HG03103 (cell line): ENCODE results near the gene ABCA7.
A peak's percentile ranks its signal among the peaks of the same experiment; 100 is the strongest.

ENCODE experiments used
- ATAC-seq: cut with Tn5 transposase; IDR thresholded peaks from one replicate; pipeline ENCODE4 v1.9.1; 2021; ENCODE audit warnings: low read depth; ENCODE audit not compliant: unreplicated experiment

Gene ABCA7

DNA sequence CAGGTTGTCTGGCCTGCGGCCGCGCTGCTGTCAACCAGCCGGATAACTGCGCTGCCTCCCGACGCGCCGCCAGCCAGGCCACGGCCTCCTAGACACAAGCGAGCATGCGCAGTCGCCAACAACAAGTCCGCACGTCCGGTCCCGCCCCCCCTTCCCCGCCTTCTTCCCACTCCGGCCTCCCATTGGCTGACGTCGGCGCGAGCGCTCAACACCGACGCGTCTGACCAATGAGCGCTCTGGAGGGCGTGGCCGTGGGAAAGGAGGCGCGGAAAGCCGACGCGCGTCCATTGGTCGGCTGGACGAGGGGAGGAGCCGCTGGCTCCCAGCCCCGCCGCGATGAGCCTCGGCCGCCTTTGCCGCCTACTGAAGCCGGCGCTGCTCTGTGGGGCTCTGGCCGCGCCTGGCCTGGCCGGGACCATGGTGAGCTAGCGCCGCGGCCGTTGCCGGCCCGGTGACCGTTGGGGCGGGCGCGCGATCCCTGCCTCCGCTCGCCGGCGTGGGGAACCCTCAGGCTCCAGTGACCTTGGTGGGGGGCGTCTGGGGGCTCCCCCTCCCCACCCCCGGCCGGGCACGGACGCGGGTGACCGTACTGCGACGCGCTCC is 63.9 kb downstream of the ABCA7 start, which contains the start of gene GPX4:
Gene GPX4, plus strand, starts transcription at position 287 of the 603 bp plus-strand sequence. Its CDS starts 50 bp downstream, at position 337.
- ATAC-seq, result peak; percentile 65

DNA sequence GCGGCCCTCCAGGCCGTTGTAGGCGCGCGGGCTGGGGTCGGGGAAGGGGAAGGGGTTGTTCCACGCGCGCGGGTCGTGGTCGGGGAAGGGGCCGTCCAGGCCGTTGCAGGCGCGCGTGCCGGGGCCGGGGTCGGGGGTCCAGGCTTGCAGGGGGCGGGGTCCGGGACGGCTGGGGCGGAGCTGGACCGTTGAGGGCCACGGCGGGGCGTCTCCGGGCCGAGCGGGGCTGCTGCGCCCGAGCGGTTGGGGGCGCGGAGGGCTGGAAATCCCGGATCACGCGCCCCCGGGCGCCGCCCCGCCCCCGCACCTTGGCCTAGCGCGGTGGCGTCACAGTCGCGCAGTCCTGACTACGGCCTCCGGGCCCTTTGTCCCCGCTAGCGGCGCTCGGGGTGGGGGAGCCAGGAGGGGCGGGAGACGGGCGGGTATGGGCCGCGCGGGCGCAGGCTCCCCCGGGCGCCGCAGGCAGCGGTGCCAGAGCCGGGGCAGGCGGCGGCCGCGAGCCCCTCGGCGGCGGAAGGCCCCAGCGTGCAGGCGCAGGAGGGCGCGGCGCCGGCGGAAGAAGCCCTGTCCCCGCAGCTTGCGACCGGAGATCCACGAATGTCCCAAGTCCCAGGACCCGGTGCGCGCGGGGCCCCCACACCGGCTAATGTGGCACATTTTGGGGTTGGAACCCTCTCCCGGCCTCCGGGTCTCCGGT is 64.6 kb downstream of the ABCA7 start:
- peak; percentile 24 for ATAC-seq

DNA sequence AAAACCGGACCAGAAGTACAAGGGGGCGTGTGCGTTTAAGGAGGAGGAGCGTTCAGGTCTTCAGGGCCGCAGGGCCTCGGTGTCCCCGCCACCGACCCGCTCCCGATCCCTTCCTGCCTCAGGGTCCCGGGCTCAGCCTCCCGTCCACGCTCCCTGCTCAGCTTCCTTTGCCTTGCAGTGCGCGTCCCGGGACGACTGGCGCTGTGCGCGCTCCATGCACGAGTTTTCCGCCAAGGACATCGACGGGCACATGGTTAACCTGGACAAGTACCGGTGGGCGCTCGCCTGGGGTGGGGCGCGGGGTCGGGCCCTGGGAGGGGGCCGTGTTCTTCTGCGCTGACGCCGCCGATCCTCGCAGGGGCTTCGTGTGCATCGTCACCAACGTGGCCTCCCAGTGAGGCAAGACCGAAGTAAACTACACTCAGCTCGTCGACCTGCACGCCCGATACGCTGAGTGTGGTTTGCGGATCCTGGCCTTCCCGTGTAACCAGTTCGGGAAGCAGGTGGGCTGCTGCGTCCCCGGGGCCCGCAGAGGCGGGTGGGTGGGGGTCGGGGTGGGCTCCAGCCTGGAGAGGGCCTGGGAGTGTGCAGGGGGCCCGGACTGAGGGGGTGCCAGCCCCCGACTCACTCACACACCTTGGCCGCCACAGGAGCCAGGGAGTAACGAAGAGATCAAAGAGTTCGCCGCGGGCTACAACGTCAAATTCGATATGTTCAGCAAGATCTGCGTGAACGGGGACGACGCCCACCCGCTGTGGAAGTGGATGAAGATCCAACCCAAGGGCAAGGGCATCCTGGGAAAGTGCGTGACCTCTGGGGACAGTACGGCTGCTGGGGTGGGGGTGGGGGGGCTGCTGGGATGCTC is 65.3 kb downstream of the ABCA7 start:
- no peak for ATAC-seq

DNA sequence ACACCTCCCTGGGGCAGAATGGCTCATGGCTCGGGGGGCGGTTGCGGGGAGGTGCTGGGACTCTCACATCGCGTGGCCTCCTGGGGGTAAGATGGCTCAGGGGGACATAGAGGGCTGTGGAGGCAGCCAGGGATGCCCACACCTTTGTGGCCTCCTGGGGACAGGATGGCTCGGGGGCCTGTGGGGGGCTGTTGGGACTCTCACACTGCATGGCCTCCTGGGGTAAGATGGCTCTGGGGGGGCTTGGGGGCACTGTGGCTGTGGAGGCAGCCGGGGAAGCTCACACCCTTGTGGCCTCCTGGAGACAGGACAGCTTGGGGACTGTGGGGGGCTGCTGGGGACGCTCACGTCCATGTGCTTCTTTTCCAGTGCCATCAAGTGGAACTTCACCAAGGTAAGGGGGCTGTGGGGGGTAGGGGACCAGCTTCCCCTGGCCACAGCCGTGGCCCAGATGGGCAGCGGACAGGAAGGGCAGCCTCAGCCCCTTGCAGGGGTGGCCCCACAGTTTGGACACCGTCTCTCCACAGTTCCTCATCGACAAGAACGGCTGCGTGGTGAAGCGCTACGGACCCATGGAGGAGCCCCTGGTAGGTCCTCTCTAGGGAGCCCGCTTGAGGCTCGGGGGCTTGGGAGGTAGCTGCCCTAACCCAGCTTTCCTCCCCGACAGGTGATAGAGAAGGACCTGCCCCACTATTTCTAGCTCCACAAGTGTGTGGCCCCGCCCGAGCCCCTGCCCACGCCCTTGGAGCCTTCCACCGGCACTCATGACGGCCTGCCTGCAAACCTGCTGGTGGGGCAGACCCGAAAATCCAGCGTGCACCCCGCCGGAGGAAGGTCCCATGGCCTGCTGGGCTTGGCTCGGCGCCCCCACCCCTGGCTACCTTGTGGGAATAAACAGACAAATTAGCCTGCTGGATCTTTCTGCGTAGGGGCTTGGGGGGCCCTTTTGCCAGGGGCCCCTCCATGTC is 66.2 kb downstream of the ABCA7 start:
- no peak for ATAC-seq

DNA sequence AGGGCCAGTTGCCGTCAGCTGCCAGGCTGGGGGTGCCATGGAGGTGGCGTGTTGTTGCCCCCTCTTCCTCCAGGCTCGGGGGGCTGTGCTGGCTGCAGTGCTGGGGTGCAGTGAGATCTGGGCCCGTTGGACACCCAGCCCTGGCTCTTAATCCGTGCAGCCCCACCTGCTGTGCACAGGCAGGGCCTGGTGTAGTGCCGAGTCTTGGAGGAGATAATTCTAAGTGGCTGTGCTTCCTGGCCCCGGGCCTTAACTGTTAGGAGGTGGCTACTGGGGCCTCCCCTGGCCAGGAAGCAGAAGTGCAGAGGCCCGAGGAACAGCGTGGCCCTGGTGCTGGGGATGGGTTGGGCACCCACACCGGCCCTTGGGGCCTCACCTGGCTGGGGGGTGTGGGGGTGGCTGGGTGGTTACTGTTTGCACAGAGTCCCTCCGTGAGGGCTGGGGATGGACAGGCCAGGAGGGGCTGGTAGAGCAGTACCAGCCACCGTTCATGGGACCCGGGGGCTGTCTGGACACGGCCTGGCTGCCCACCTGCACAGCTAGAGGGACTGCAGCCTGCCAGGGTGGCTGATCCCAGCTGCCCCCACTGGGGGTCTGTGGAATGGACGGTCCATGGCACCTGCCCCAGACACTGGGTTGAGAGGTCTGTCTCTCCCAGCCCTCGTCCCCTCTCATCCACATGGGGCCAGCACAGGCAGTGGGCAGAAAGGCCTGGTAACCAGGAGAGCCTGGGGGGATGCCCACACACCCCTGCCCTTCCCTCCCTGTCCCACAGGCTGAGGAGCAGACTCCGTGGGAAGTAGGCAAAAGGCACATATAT is 67.1 kb downstream of the ABCA7 start:
- no peak for ATAC-seq

DNA sequence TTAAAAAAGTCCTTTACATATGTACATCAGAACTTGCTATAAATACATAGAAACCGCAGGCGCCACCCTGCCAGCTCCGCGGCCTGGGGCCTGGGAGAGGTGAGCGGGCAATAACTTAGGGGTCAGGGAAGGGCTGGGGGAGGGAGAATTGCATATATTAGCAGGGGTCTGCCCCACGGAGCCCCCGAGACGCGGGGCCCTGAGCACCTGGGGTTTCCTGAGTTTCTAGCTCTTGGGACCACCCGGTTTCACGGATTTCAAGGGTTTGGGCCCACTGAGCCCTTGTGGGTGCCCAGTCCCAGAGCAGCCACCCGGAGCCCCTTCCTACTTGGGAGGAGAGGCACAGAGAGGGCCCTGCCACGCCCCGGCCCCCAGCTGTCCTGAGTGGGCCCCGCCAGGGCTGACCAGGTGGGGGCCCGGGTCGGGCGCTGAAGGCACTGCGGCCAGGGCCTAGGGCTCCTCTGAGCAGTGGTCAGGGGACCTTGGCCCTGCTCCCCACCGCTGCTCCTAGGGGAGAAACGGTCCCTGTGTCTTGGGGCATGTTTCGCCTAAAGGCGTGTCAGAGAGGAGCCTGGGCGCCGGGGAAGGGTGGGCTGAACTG is 67.9 kb downstream of the ABCA7 start:
- ATAC-seq, result no peak

DNA sequence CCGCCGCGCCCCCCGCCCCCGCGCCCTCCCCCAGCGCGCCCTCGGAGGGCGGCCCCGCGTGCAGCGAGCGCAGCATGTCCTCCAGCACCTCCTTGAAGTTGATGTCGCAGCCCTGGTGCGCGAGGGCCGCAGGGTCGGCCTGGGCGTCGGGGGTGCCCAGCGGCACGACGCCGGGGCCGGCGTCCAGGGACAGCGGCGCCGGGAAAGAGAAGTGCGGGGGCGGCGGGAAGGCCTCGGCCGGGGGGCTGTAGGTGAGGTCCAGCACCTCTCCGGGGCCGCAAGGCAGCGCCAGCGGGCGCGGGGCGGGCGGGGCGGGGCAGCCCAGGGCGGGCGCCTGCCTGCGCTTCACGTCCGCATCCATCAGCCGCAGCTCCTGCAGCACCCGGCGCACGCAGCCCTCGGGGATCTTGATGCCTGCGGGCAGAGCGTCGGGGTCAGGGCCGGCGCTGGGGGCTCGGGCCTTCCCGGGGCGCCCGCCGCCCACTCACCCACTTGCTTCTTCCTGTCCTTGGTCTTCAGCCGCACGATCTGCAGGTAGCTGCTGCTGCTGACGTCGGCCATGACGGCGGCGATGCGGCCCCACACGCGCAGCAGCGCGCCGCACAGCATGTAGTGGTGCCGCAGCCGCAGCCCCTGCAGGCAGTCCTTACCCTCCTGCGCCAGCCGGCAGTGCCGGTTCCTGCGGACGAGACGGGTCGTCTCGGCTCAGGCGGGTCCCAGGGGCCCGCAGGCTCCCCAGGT is 68.6 kb downstream of the ABCA7 start:
- no peak for ATAC-seq

DNA sequence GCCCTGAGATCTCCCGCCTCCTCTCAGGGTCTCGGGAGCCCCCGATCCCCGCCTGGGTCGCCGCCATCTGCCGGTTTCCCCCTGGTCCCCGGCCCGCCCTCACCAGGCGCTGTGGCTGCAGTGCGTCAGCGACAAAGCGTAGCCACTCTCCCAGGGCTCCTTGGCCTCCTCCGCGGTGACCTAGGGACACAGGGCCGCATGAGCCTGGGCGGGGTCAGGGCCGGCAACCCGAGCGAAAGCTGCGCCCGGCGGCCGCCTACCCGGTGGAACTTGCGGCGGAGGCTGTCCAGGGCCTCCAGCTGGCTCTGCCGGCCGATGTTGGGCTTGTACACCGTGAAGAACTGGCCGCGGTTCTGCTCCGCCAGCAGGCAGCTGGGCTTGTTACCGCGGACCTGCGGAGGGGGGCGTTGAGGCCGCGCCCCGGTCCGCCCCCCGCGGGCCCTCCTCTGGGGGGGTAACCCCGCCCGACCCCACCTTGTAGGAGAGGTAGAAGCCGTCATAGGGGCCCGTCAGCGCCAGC is 69.2 kb downstream of the ABCA7 start:
- ATAC-seq, result no peak

DNA sequence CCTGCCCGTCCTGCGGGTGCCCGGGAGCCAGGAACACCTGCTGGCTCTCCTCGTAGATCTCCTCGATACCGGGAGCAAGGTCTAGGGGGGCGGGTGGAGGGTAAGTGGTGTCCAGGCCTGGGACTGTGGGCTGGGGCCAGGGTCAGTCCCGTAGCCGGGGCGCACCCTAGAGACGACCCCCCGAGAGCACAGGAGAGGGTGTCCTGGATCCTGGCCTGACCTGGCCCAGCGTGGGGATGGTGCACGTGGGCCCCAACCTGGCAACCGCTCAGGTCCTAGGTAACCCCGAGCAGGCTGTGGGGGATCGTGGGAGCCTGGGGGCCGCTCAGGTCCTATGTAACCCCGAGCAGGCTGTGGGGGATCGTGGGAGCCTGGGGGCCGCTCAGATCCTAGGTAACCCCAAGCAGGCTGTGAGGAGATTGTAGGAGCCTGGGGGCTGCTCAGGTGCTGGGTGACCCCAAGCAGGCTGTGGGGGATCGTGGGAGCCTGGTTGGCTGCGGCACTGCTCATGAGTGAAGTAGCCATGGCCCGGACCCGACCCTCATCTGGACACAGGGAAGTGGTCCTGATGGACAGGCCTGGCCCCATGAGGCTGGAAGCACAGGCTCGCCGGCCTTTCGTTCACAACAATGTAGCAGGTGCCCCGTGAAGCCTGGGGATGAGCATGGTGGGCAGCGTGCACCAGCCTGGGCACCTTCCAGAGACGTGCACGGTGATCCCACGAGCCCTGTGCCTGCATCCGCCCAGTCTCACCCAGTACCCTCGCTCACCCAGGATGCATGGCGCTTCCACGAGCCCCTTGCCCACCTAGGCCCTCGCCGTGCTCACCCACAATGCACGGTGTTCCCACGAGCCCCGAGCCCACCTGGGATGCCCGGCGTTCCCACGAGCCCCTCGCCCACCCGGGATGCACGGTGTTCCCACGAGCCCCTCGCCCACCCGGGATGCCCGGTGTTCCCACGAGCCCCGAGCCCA is 70.1 kb downstream of the ABCA7 start:
- no peak for ATAC-seq

DNA sequence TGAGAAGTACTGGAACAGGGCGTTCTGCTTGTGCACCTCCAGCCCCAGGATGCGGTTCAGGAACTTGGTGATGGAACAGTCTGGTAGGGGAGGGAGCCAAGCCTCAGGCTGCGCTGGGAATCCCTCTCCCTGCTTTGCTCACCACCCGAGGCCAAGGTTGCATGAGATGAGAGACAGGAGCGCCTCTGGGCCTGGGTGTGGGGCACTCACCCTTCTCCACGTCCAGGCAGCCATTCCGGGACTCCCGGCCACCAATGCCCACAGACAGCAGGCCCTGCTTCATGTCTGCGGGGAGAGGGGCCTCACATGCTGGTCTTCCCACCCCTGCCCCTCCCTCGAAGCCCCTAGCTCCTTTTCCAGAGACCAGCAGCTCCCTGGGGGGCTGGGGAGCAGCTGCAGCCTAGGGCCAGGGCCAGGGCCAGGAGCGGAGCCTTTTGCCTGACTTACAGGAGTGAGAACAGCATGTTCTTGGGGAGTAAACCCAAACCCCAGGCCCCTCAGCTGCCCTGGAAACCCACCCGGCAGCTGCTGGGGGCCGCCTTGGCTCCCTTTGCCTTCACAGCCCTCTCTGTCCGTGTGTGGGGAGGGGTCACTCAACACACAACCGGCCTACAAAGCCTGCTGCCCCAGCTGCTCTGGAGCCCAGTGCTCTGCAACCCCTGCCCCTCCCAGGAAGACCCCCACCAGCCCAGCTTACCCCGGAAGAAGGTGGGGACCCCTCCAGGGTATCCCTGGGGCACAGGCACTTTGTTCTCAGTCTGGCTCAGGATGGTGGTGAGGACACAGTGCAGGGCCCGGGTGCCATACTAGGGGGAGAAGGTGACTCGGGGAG is 71.1 kb downstream of the ABCA7 start:
- no peak for ATAC-seq

DNA sequence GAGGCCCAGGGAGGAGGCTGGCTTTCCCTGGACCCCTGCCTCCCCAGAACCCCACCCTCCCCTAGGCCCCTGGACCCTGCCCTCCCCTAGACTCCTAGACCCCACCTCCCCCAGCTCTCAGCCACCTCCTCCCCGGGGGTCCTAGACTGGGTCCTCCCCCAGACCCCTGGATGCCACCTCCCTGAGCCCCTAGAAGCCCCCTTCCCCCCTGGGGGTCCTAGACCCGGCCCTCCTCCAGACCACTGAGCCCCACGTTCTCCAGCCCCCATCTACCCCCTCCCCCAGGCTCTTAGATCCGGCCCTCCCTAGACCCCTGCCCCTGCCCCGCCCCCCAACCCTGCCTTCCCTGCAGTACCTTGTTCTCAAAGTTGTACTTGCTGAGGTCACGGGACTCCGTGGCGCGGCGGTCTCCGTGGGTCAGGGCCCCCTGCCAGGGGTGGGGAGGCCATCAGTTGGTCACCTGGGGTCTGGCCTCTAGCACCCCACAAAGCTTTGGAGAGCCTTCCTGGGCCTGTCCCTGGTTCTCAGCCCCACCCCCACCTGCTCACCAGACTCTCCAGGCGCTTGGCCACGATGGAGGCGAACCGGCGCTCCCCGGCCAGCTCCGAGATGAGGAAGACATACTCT is 71.8 kb downstream of the ABCA7 start:
- no peak for ATAC-seq

DNA sequence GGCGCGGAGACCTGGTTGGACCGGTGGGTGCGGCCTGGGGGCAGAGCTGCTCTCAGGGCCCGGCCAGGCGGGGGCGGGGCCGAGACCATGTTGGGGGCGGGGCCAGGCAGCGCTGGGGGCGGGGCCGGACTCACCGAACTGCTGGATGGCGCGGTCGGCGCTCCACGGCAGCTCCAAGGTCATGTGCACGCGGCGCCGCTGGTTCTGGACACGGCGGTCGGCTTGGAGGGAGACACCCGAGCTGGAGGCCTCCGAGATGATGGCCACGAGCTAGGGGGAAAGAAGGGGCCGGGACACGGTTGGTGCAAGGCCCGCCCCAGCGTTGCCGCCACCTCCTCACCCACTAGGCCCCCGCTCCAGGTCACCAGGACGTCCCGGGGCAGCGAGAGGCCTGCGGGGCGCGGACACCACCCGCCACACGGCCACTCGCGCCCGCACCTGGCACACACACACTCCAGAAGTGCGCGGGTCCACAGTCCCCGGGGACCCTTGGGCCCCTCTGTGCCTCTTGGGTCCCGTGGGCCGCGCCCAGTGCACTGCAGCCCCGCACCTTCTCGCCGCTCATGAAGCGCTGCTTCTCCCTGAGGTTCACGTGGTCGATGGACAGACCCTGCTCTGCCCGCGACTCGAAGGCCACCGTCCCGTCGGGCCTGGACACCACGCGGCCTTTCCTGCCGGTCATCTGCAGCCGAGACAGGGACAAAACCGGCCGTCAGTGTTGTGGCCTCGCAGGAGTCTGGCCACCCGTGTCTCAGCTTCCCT is 72.5 kb downstream of the ABCA7 start:
- no peak for ATAC-seq

DNA sequence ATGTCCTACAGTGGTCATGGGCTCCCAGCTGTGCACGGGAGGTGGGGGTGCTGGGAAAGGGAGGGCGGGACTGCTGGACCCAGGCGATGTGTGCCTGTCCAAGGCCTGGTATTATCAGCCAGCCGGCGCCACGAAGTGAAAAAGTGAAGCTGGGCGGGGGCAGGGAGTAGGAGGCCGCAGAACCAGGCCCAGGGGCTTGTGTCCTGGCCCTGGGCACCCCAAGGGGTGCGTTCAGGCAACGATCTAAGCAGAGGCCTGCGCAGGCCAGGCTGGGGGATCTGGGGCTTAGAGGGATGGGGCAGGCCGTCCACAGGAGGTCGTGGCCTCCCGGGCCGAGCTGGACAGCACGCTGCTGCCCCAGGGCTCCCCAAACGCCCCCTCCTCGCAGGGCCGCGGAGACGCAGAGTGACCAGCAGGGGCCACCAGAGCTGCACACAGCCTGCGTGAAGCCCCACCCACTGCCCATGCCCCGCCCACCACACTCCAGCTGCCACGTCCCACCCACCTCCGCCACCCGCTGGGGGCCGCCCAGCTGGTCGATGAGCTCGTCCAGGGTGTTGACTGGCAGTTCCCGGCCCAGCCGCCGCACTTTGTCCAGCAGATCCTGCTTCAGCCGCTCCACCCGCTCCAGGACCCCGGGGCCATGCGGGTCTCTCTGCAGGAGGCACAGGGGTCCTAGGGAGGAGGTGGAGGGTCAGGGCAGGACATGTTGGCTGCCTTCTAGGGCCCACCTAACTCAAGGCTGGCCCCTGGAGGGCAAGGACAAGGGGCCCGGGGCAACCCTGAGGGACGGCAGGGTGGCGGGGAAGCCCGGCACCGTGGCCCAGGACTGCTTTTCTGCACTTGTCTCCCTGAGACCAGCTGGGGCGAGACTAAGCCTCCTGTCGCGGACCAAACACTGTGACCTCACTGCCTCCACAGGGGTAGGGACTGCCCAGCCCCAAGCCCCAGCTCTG is 73.4 kb downstream of the ABCA7 start:
- ATAC-seq, result no peak

DNA sequence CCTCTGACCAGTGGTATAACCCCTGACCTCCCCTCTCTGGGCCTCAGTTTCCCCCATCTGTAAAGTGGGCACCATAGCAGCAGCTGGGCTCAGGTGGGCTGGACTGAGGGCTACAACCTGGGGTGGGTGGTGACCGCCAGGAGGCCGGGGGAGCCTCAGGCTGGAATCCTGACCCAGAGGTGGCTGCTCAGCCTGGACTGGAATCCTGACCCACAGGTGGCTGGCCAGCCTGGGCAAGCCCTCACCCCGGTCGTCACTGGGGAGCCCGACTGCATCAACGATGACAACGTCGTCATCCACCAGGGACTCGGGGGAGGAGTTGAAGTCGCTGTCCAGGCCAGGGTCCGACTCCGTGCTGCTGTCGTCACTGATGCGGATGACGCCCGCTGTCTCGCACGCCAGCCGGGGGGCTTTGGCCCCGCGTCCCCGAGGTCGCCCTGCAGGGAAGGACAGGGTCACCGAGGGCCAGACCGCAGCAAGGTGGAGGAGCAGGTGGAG is 74.1 kb downstream of the ABCA7 start:
- no peak for ATAC-seq
